K562 (cell line): Measurements from ENCODE around the gene ATG4D. TPM values are rescaled to one million over a fixed set of nuclear protein-coding genes. Genes with fewer than 3 reads are reported as not detected.
"Not testable (repeated sequence)": the region's sequence is repeated elsewhere in the genome, so short reads cannot be mapped to it uniquely, and the experiment has no call there.

Experiments
- ATAC-seq: fragments of 200-7000 bp; cut with Tn5 transposase; 3 replicates; pipeline ENCODE4 v1.9.1; 2020; ENCODE audit warnings: moderate library complexity
- BruUV-seq: library from RNA; stranded (reverse); fragments of 400-500 nt; replicated peaks from 2 replicates; lab custom pipeline; 2021; lab: Mats Ljungman, UMichigan
- CTCF ChIA-PET: fragments of 300-600 bp; formaldehyde crosslinking; extraction: SDS; loops from one replicate; lab custom pipeline; 2021; ENCODE audit warnings: low intra/inter-chr PET ratio; lab: Yijun Ruan, JAX
- POLR2A ChIA-PET: fragments of 300-600, 350-650 bp; sonication (Branson Sonifier 250); formaldehyde crosslinking; extraction: SDS; loops from one replicate; lab custom pipeline; 2021; ENCODE audit warnings: antibody characterized with exemption, inconsistent platforms; lab: Yijun Ruan, JAX
- DNase-seq, 4 experiments: peaks; one replicate each; pipeline versions ENCODE4 v3.0.0 to v3.0.0-alpha.2; 2011 to 2018; ENCODE audit warnings: low spot score in 3 of 4, mixed read lengths in 3 of 4; ENCODE audit errors: extremely low read depth in 1 of 4
- FAIRE-seq: peaks from 2 replicates; lab custom pipeline; 2011; peaks lifted over from hg19 to GRCh38; lab: Jason Lieb, UNC
- H2AFZ ChIP-seq: 2 replicates; pipeline ENCODE4 v1.6.0; 2011; ENCODE audit warnings: low read depth, low read length, control low read depth, inconsistent platforms
- H3K27ac ChIP-seq: fragments of 200-600 bp; 3 replicates; pipeline ENCODE4 v1.8.0; 2011; ENCODE audit warnings: low read depth, mild to moderate bottlenecking, control low read depth, inconsistent platforms, low read length, moderate library complexity, mixed read lengths; ENCODE audit errors: extremely low read depth
- H3K27me3 ChIP-seq, 2 experiments: fragments of 300-600 bp in 1 of 2; 2 replicates in 1 of 2; 3 replicates in 1 of 2; pipeline versions ENCODE4 v1.6.0 to v1.8.0; 2011; ENCODE audit warnings: inconsistent platforms in 2 of 2, low read length in 2 of 2, mild to moderate bottlenecking in 1 of 2, mixed read lengths in 1 of 2, moderate library complexity in 1 of 2; ENCODE audit not compliant: control insufficient read depth in 2 of 2, insufficient read depth in 2 of 2
- H3K36me3 ChIP-seq: fragments of 300-600 bp; 3 replicates; pipeline ENCODE4 v1.8.0; 2011; ENCODE audit warnings: mild to moderate bottlenecking, low read length, inconsistent platforms; ENCODE audit not compliant: control insufficient read depth, insufficient read depth
- H3K4me1 ChIP-seq, 2 experiments: fragments of 200-600 bp in 1 of 2; replicated peaks in 1 of 2; 2 replicates in 1 of 2; 3 replicates in 1 of 2; pipeline versions ENCODE4 v1.5.1 to v1.8.0; 2011; ENCODE audit warnings: inconsistent platforms in 2 of 2, low read length in 2 of 2, mild to moderate bottlenecking in 1 of 2, mixed read lengths in 1 of 2, moderate library complexity in 1 of 2; ENCODE audit not compliant: control insufficient read depth in 2 of 2, insufficient read depth in 2 of 2
- H3K4me2 ChIP-seq: 2 replicates; pipeline ENCODE4 v1.6.1; 2011; ENCODE audit warnings: low read length, control low read depth, inconsistent platforms, mixed read lengths; ENCODE audit not compliant: insufficient read depth
- H3K4me3 ChIP-seq: fragments of 200-600 bp; sonication (generic), shearing (Covaris generic); 2 replicates; pipeline ENCODE4 v1.5.1; 2016; ENCODE audit warnings: control low read depth, inconsistent platforms
- H3K79me2 ChIP-seq: fragments of 200-600 bp; 3 replicates; pipeline ENCODE4 v1.8.0; 2011; ENCODE audit warnings: low read length, inconsistent platforms; ENCODE audit not compliant: control insufficient read depth, insufficient read depth
- H3K9ac ChIP-seq, 2 experiments: 2 replicates each; pipeline versions ENCODE4 v1.6.0 to v1.6.1; 2011; ENCODE audit warnings: low read depth in 2 of 2, low read length in 2 of 2, control low read depth in 1 of 2, inconsistent platforms in 1 of 2, mild to moderate bottlenecking in 1 of 2, mixed read lengths in 1 of 2; ENCODE audit not compliant: insufficient read depth in 1 of 2
- H3K9me1 ChIP-seq: one replicate; pipeline ENCODE4 v1.6.0; 2011; ENCODE audit warnings: inconsistent platforms, mild to moderate bottlenecking, low read length, moderate library complexity; ENCODE audit not compliant: control insufficient read depth, insufficient read depth
- H3K9me3 ChIP-seq: replicated peaks from 2 replicates; pipeline ENCODE4 v1.5.1; 2011; ENCODE audit warnings: low read depth, low read length, inconsistent platforms; ENCODE audit not compliant: control insufficient read depth, insufficient read depth
- H4K20me1 ChIP-seq: replicated peaks from 2 replicates; pipeline ENCODE4 v1.6.1; 2011; ENCODE audit warnings: low read length, inconsistent platforms, mixed read lengths; ENCODE audit not compliant: control insufficient read depth, insufficient read depth
- CSDE1 ChIP-seq, 2 experiments: fragments of 450-650 bp; IDR thresholded peaks; 2 replicates each; pipeline ENCODE4 v1.6.1; 2016; ENCODE audit warnings: mild to moderate bottlenecking in 1 of 2
- EZH2 ChIP-seq: IDR thresholded peaks from 2 replicates; pipeline ENCODE4 v1.6.1; 2012; ENCODE audit warnings: low read depth, mild to moderate bottlenecking, inconsistent platforms, low read length, borderline replicate concordance
- RBM25 ChIP-seq: fragments of 200-400 bp; formaldehyde crosslinking; IDR thresholded peaks from 2 replicates; pipeline ENCODE4 v1.6.1; 2018; ENCODE audit warnings: low read length, low read depth, moderate library complexity; ENCODE audit not compliant: severe bottlenecking
- ZNF121 ChIP-seq: sonication (generic); formaldehyde crosslinking; conservative IDR thresholded peaks from 2 replicates; pipeline ENCODE4 v1.8.0; 2022; ENCODE audit warnings: missing genetic modification reagents
- ZNF384 ChIP-seq: IDR thresholded peaks from 2 replicates; pipeline ENCODE4 v1.6.1; 2012; ENCODE audit warnings: low read depth, low read length, improper control_type of control experiment
- ZNF778 ChIP-seq: fragments of 450-650 bp; formaldehyde crosslinking; IDR thresholded peaks from 2 replicates; pipeline ENCODE4 v1.4.0; 2020; ENCODE audit warnings: mild to moderate bottlenecking, moderate library complexity
- WGBS: fragments of 100-300 bp; shearing (Covaris generic); methylation state at CpG from one replicate; pipeline ENCODE4 v1.1.6; 2016; ENCODE audit warnings: low coverage, mixed read lengths; ENCODE audit not compliant: insufficient coverage; ENCODE audit errors: missing lambda C conversion rate; 5-methylcytosine and 5-hydroxymethylcytosine counted together
- in situ Hi-C: fragments of 300-500 bp; cut with MboI; formaldehyde crosslinking; loops from 4 replicates; pipeline ENCODE4 v1.15.0; 2018; ENCODE audit warnings: inconsistent platforms, mixed read lengths
- intact Hi-C: fragments of 100-400 bp; cut with micrococcal nuclease; formaldehyde crosslinking; loops from 2 replicates; pipeline ENCODE4 v1.14.2; 2022
- polyA plus RNA-seq, 8 experiments: library from polyadenylated mRNA; depleted of rRNA in 4 of 8; stranded (reverse) in 5 of 8; unstranded in 3 of 8; fragments of >200 nt; fragmentation: Nextera tagmentation in 2 of 8; fragmentation: Illumina TruSeq in 1 of 8; extraction: Ambion mirVana in 2 of 8; extraction: Trizol in 1 of 8; gene quantifications; 2 replicates each; pipeline versions ENCODE4 v1.2.1 to v1.2.3, GENCODE V29; 2011 to 2014; ENCODE audit warnings: inconsistent platforms in 1 of 8, missing spikeins in 1 of 8
- total RNA-seq, 7 experiments: library from RNA; depleted of rRNA in 6 of 7; stranded (reverse); fragments of >200 nt in 6 of 7; fragmentation: Illumina TruSeq in 2 of 7; extraction: Trizol in 2 of 7; gene quantifications; 2 replicates each; pipeline versions ENCODE4 v1.2.1 to v1.2.3, GENCODE V29; 2011 to 2021; ENCODE audit warnings: low replicate concordance in 1 of 7
- TF ChIP-seq, protein P1 (sequence below): sonication (generic); formaldehyde crosslinking; IDR thresholded peaks from 2 replicates; pipeline ENCODE4 v1.8.1; 2023; ENCODE audit warnings: mild to moderate bottlenecking, missing genetic modification reagents
- TF ChIP-seq, protein P2 (sequence below): fragments of 250-450 bp; sonication (Bioruptor Pico); IDR thresholded peaks from 2 replicates; pipeline ENCODE4 v1.5.0; 2021; ENCODE audit warnings: mild to moderate bottlenecking, moderate library complexity

ATG4D gene
- total and polyA plus RNA-seq, 9 of the 15 experiments (the other 6 are each of a cell fraction or from before 2014, with no cell fraction given) = 0.51 to 66.1 (median 22.9) TPM

DNA sequence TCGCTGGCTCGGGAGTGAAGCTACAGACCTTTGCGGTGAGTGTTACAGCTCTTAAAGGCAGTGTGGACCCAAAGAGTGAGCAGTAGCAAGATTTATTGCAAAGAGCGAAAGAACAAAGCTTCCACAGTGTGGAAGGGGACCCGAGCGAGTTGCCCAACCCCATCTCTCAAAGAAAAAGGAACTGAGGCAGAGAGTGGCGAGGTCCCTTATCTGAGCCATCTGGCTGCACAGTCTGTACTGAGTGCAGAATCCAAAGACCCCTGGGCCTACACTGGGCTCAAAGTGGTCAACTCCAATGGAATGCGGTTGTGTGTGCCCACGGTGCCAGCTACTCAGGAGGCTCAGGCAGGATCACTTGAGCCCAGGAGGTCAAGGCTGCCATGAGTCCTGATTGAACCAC lies 4.7 kb upstream of the ATG4D start:
- H4K20me1 ChIP-seq, DNase-seq, H3K9me1 ChIP-seq, H3K9me3 ChIP-seq, H3K79me2 ChIP-seq, CTCF ChIA-PET, ATAC-seq, FAIRE-seq, in situ Hi-C loops, POLR2A ChIA-PET, H3K36me3 ChIP-seq, BruUV-seq, intact Hi-C loops, H3K27ac ChIP-seq, H3K27me3 ChIP-seq, H3K4me3 ChIP-seq: not testable (repeated sequence)
- Histone ChIP-seq H2AFZ (peak overlapping the region; percentile 40; the same call in 1 of the 2 replicates), H3K9ac (peak overlapping the region in 1 of 2 experiments; percentile 75; a peak in 1 of 4 replicates), H3K4me1 (peaks cover 4 to 26% of the 10 kb centered on the region in 2 experiments; a peak in 4 of 5 replicates), H3K4me2 (peak overlapping the region; percentile 12)
- 9% methylated on average over 6 of the region's 9 CpGs for WGBS

DNA sequence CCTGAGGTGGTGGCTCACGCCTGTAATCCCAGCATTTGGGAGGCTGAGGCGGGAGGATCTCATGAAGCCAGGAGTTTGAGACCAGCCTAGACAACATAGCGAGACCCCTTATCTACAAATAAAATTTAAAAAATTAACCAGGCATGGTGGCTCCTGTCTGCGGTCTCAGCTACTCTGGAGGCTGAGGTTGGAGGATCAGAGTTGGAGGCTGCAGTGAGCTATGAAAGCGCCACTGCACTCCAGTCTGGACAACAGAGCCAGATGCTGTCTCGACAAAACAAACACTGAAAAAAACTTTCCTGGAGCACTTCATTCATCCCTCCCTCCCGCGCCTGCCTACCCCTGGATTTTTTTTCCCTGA lies 665 bp upstream of the ATG4D start:
- 0 out of 2 replicates have a peak, but pooled peaks cover 4% of the 10 kb centered on the region for H4K20me1 ChIP-seq
- ChIA-PET POLR2A (interaction anchor here (0.6 to 2.9 kb wide), 8 partner anchors 10 to 796 kb away, joined by 3 to 10 read pairs (median 3); partner anchors contain the start of gene KRI1), CTCF (no interaction called here)
- DNase-seq = no peak
- no peaks in the 10 kb centered on the region; a peak in 1 of 5 replicates for H3K27me3 ChIP-seq
- ATAC-seq = no peak
- in situ Hi-C loops (no loop called here), intact Hi-C loops (loop anchor here (1.0 to 5.0 kb wide), 3 partner anchors 22 to 39 kb away; no protein-coding TSS in a partner anchor)
- H3K9ac ChIP-seq = 0 out of 4 replicates have a peak overlapping the region, but pooled peaks of 1 of the 2 experiments have one; percentile 70
- no TSS peak for BruUV-seq
- no peak overlapping the region for H2AFZ ChIP-seq
- peak overlapping the region; percentile 97; the same call in 1 of the 2 replicates for H3K4me3 ChIP-seq
- H3K27ac ChIP-seq = no peak overlapping the region
- no peaks in the 10 kb centered on the region for H3K9me1 ChIP-seq
- peaks cover 24% of the 10 kb centered on the region for H3K79me2 ChIP-seq
- FAIRE-seq = no peak
- 53% methylated on average over 8 of the region's 8 CpGs for WGBS
- H3K4me2 ChIP-seq = peak overlapping the region; percentile 62; the same call in 1 of the 2 replicates
- peaks cover 6 to 43% of the 10 kb centered on the region in 2 experiments; a peak in 4 of 5 replicates for H3K4me1 ChIP-seq
- peaks cover 20% of the 10 kb centered on the region; the same call in 2 of the 3 replicates for H3K36me3 ChIP-seq
- TF ChIP-seq, protein P1, sequence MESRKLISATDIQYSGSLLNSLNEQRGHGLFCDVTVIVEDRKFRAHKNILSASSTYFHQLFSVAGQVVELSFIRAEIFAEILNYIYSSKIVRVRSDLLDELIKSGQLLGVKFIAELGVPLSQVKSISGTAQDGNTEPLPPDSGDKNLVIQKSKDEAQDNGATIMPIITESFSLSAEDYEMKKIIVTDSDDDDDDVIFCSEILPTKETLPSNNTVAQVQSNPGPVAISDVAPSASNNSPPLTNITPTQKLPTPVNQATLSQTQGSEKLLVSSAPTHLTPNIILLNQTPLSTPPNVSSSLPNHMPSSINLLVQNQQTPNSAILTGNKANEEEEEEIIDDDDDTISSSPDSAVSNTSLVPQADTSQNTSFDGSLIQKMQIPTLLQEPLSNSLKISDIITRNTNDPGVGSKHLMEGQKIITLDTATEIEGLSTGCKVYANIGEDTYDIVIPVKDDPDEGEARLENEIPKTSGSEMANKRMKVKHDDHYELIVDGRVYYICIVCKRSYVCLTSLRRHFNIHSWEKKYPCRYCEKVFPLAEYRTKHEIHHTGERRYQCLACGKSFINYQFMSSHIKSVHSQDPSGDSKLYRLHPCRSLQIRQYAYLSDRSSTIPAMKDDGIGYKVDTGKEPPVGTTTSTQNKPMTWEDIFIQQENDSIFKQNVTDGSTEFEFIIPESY (CRISPR knock-in tag) = peak; percentile 99
- TF ChIP-seq ZNF384 (peak; percentile 45), ZNF778 (CRISPR knock-in tag) (no peak), RBM25 (peak; percentile 63), CSDE1 (IDR thresholded peaks at IDR 0.05) (no peak), ZNF121 (CRISPR knock-in tag) (peak; percentile 91), EZH2 (no peak)
- TF ChIP-seq, protein P2, sequence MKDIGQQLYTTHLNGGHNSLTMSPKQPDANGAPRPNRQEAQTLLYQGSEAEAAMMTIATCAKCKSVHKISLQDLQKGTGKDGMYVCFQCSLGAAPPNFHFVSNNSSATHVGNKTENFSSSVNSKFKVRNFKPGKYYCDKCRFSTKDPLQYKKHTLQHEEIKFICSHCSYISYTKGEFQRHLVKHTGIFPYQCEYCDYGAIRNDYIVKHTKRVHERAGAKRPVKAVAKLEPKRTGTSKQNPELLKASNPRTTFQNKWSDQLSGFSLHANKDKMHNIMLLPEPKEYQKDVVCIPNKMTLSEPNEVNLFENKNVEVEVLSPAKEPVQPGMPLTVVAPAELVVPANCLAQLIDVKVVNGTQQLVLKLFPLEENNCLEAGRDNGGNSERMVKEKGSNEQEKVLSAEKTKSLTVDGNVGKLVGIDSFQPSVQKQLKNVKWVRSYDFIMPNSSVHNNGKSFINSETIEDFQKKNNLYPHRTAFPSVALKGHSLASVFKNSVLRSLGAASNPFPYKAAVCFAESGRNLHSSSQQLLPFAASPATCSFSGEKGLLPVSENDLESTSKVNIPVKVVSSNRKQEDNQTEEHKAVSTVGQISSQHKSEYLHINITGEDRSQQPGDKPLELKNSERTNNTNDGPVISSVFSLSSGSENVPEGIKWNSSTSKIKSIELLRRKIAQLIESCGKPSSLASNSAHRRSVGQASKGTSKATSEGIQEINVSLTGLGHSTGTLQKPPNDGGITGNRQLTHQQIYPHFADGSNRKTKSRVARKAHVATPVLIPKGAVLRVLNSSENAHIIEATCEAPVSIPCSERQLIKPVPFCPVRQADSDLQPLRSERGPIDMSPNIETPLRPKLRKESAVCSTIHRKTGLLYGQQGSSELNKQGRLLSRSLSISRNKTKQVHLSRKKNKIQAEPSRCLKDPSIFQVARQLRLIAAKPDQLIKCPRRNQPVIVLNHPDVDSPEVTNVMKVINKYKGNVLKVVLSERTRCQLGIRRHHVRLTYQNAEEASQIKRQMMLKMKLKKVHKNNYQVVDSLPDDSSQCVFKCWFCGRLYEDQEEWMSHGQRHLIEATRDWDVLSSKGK (CRISPR knock-in tag) = no peak
- no peaks in the 10 kb centered on the region for H3K9me3 ChIP-seq
